Measurements from ENCODE around the gene GIMAP1. TPM values are rescaled to one million over a fixed set of nuclear protein-coding genes. Genes with fewer than 3 reads are reported as not detected.
A peak's percentile ranks its signal among the peaks of the same experiment; 100 is the strongest.

Gene GIMAP1
- total and polyA plus RNA-seq, 7 donors, result 1.8 to 3.9 (median 3.3) TPM

- Histone ChIP-seq H3K27ac (no peak overlapping the region), H3K36me3 (ENCODE audit: insufficient read depth in 1 of 2, low read depth in 1 of 2) (no peaks in the 10 kb centered on the region), H3K9me3 (peaks cover 28% of the 10 kb centered on the region), H3K4me3 (no peak overlapping the region), H3K4me1 (no peaks in the 10 kb centered on the region), H3K27me3 (ENCODE audit: insufficient read depth in 3 of 3, low read length in 2 of 3) (no peaks in the 10 kb centered on the region)
- 29 to 37% (median 30%) methylated on average over 2 of the region's 2 CpGs for WGBS, 3 donors
- DNase-seq (no peak), ATAC-seq (no peak)
- intact Hi-C loops (cut with DNase I), result no loop called here
- TF ChIP-seq CTCF (IDR thresholded peaks at IDR 0.05), result no peak
Observed at GRCh38 chr7:150695654-150696053, 20.8 kb upstream of the GIMAP1 start.

GRCh38 chr7:150703209-150703608, 13.2 kb upstream of the GIMAP1 start:
- no peak for TF ChIP-seq CTCF (IDR thresholded peaks at IDR 0.05)
- ATAC-seq, result no peak
- 86 to 94% (median 88%) methylated on average over 1 of the region's 1 CpG for WGBS, 3 donors
- Histone ChIP-seq H3K9me3 (peaks cover 31% of the 10 kb centered on the region), H3K4me3 (no peak overlapping the region), H3K27ac (no peak overlapping the region), H3K27me3 (ENCODE audit: insufficient read depth in 3 of 3, low read length in 2 of 3) (peaks cover 0 to 2% (median 0%) of the 10 kb centered on the region in 3 donors), H3K4me1 (no peaks in the 10 kb centered on the region), H3K36me3 (ENCODE audit: insufficient read depth in 1 of 2, low read depth in 1 of 2) (no peaks in the 10 kb centered on the region)
- no peak for DNase-seq
- intact Hi-C loops (cut with DNase I), result no loop called here

DNA sequence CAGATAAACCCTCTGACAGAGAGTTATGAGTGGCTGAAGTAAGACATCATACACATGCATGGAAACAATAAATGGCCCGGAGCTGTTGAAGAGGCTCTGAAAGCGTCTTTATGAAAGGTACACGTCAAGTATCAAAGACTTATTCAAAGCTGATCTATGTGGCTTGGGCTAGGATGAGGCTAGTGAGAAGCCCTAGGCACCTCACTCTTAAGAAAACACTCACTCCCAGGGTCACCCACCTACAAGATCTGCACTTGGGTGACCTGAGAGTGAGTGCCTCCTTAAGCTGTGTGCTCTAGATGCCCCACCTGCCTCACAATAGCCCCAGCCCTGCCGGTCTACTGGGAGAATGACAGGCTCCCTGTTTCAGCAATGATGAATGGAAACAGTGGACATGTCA, 1.1 kb upstream of the GIMAP1 start:
- H3K27me3 ChIP-seq (ENCODE audit: insufficient read depth in 3 of 3, low read length in 2 of 3), result no peaks in the 10 kb centered on the region
- H3K4me3 ChIP-seq, result peak overlapping the region; percentile 19
- peak overlapping the region; percentile 67 for H3K27ac ChIP-seq
- no peak for TF ChIP-seq CTCF (IDR thresholded peaks at IDR 0.05)
- DNase-seq (no peak), ATAC-seq (no peak)
- H3K4me1 ChIP-seq, result no peaks in the 10 kb centered on the region
- H3K36me3 ChIP-seq (ENCODE audit: insufficient read depth in 1 of 2, low read depth in 1 of 2), result no peaks in the 10 kb centered on the region
- 65 to 74% (median 73%) methylated on average over 4 of the region's 4 CpGs for WGBS, 3 donors
- peaks cover 11% of the 10 kb centered on the region for H3K9me3 ChIP-seq
- intact Hi-C loops (cut with DNase I), result no loop called here

DNA sequence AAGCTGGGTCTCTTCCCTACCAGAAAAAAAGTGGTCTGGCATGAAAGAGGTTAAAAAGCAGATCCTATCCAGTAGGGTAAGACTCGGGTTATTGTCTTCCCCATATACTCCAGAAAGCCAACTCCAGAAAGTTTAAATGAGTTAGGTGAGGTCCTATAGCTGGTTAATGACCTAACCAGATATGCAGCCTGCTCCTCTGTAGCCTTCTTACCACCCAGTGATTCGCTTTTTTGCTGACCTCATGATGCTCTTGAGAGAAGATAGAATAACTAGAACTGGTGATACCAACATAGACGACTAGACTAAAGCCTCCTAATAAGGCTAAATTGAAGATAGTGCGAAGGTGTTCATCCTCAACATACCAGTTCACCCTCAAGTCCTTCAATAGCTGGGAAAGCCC, 675 bp upstream of the GIMAP1 start:
- no peak for DNase-seq
- 44 to 52% (median 49%) methylated on average over 4 of the region's 4 CpGs for WGBS, 3 donors
- no peak for ATAC-seq
- H3K36me3 ChIP-seq (ENCODE audit: insufficient read depth in 1 of 2, low read depth in 1 of 2), result no peaks in the 10 kb centered on the region
- H3K4me3 ChIP-seq, result peak overlapping the region; percentile 60
- intact Hi-C loops (cut with DNase I), result no loop called here
- H3K4me1 ChIP-seq, result no peaks in the 10 kb centered on the region
- TF ChIP-seq CTCF (IDR thresholded peaks at IDR 0.05), result no peak
- H3K9me3 ChIP-seq, result peaks cover 11% of the 10 kb centered on the region
- no peaks in the 10 kb centered on the region for H3K27me3 ChIP-seq (ENCODE audit: insufficient read depth in 3 of 3, low read length in 2 of 3)
- peak overlapping the region; percentile 67 for H3K27ac ChIP-seq

DNA sequence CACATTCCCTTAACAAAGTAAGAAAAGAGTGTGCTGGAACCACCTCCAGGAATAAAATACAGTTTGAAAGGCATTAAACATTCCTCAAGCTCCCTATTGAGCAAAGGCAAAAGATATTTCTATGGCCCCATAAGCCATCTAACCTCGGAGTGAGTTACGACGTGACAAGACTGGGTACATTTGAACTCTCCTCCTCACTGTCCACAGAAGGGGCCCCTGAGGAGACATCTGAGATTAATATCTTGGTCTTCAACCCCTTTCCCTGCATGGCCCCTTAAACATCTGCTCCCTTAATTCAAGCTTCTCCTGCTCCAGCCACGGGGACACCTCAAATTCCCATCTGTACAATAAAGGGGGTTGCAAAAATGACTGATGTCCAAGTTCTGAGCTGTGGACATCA, 526 bp downstream of the GIMAP1 start:
- Histone ChIP-seq H3K4me1 (no peaks in the 10 kb centered on the region), H3K36me3 (ENCODE audit: insufficient read depth in 1 of 2, low read depth in 1 of 2) (no peaks in the 10 kb centered on the region), H3K27me3 (ENCODE audit: insufficient read depth in 3 of 3, low read length in 2 of 3) (no peaks in the 10 kb centered on the region), H3K27ac (peak overlapping the region; percentile 67), H3K4me3 (peak overlapping the region; percentile 60), H3K9me3 (peaks cover 11% of the 10 kb centered on the region)
- intact Hi-C loops (cut with DNase I), result no loop called here
- WGBS, 3 donors, result 34 to 39% (median 36%) methylated on average over 4 of the region's 4 CpGs
- no peak for ATAC-seq
- no peak for TF ChIP-seq CTCF (IDR thresholded peaks at IDR 0.05)
- no peak for DNase-seq
